ENCODE data around the gene COL1A2. TPM values are rescaled to one million over a fixed set of nuclear protein-coding genes. Genes with fewer than 3 reads are reported as not detected.

Gene COL1A2
- polyA plus RNA-seq, 3 donors from 2014 or later: not detected

- H3K4me1 Mint-ChIP-seq: no peaks in the 10 kb centered on the region
- H3K4me3 Mint-ChIP-seq: no peak overlapping the region
- H3K9me3 Mint-ChIP-seq: no peaks in the 10 kb centered on the region
- H3K27me3 Mint-ChIP-seq (ENCODE audit: low read depth in 3 of 3): peaks cover 0 to 2% (median 0%) of the 10 kb centered on the region in 3 donors
- no peak overlapping the region for H3K27ac Mint-ChIP-seq
- no peak for DNase-seq
- no peaks in the 10 kb centered on the region for H3K36me3 Mint-ChIP-seq
Observed at GRCh38 chr7:94406696-94407095, 12.0 kb downstream of the COL1A2 start.

- H3K27me3 Mint-ChIP-seq (ENCODE audit: low read depth in 3 of 3): peaks cover 0 to 10% (median 0%) of the 10 kb centered on the region in 3 donors
- H3K36me3 Mint-ChIP-seq: no peaks in the 10 kb centered on the region
- H3K4me1 Mint-ChIP-seq: no peaks in the 10 kb centered on the region
- H3K27ac Mint-ChIP-seq: no peak overlapping the region
- DNase-seq: no peak
- H3K4me3 Mint-ChIP-seq: no peak overlapping the region
- no peaks in the 10 kb centered on the region for H3K9me3 Mint-ChIP-seq
Observed at GRCh38 chr7:94409200-94409948, 14.7 kb downstream of the COL1A2 start.

- no peaks in the 10 kb centered on the region for H3K9me3 Mint-ChIP-seq
- no peaks in the 10 kb centered on the region for H3K36me3 Mint-ChIP-seq
- DNase-seq: no peak
- H3K27ac Mint-ChIP-seq: no peak overlapping the region
- peaks cover 0 to 10% (median 0%) of the 10 kb centered on the region in 3 donors for H3K27me3 Mint-ChIP-seq (ENCODE audit: low read depth in 3 of 3)
- H3K4me3 Mint-ChIP-seq: no peak overlapping the region
- no peaks in the 10 kb centered on the region for H3K4me1 Mint-ChIP-seq
Observed at GRCh38 chr7:94410413-94411187, 15.9 kb downstream of the COL1A2 start.

GRCh38 chr7:94411188-94411466, 16.4 kb downstream of the COL1A2 start:
- Mint-ChIP-seq H3K4me1 (no peaks in the 10 kb centered on the region), H3K4me3 (no peak overlapping the region), H3K36me3 (no peaks in the 10 kb centered on the region), H3K27ac (no peak overlapping the region), H3K27me3 (ENCODE audit: low read depth in 3 of 3) (peaks cover 0 to 10% (median under 1%) of the 10 kb centered on the region in 3 donors), H3K9me3 (no peaks in the 10 kb centered on the region)
- DNase-seq: no peak

- Mint-ChIP-seq H3K4me1 (no peaks in the 10 kb centered on the region), H3K27me3 (ENCODE audit: low read depth in 3 of 3) (peaks cover 0 to 10% (median 2%) of the 10 kb centered on the region in 3 donors), H3K9me3 (no peaks in the 10 kb centered on the region), H3K27ac (no peak overlapping the region), H3K36me3 (no peaks in the 10 kb centered on the region), H3K4me3 (no peak overlapping the region)
- no peak for DNase-seq
Observed at GRCh38 chr7:94412762-94413322, 18.1 kb downstream of the COL1A2 start.

GRCh38 chr7:94414481-94414880, 19.8 kb downstream of the COL1A2 start:
- Mint-ChIP-seq H3K27me3 (ENCODE audit: low read depth in 3 of 3) (peaks cover 0 to 10% (median 4%) of the 10 kb centered on the region in 3 donors), H3K36me3 (no peaks in the 10 kb centered on the region), H3K9me3 (no peaks in the 10 kb centered on the region), H3K27ac (no peak overlapping the region), H3K4me3 (no peak overlapping the region), H3K4me1 (no peaks in the 10 kb centered on the region)
- DNase-seq: no peak

- DNase-seq: no peak
- H3K36me3 Mint-ChIP-seq: no peaks in the 10 kb centered on the region
- no peaks in the 10 kb centered on the region for H3K4me1 Mint-ChIP-seq
- H3K27me3 Mint-ChIP-seq (ENCODE audit: low read depth in 3 of 3): peaks cover 0 to 10% (median 4%) of the 10 kb centered on the region in 3 donors
- no peak overlapping the region for H3K27ac Mint-ChIP-seq
- no peak overlapping the region for H3K4me3 Mint-ChIP-seq
- no peaks in the 10 kb centered on the region for H3K9me3 Mint-ChIP-seq
Observed at GRCh38 chr7:94414980-94415379, 20.3 kb downstream of the COL1A2 start.

GRCh38 chr7:94417306-94417705, 22.6 kb downstream of the COL1A2 start:
- Mint-ChIP-seq H3K36me3 (no peaks in the 10 kb centered on the region), H3K9me3 (no peaks in the 10 kb centered on the region), H3K4me3 (no peak overlapping the region), H3K4me1 (no peaks in the 10 kb centered on the region), H3K27me3 (ENCODE audit: low read depth in 3 of 3) (peaks cover 0 to 9% (median 4%) of the 10 kb centered on the region in 3 donors), H3K27ac (no peak overlapping the region)
- DNase-seq: no peak

GRCh38 chr7:94417901-94418300, 23.2 kb downstream of the COL1A2 start:
- DNase-seq: no peak
- Mint-ChIP-seq H3K27me3 (ENCODE audit: low read depth in 3 of 3) (peaks cover 0 to 6% (median 4%) of the 10 kb centered on the region in 3 donors), H3K27ac (no peak overlapping the region), H3K4me3 (no peak overlapping the region), H3K4me1 (no peaks in the 10 kb centered on the region), H3K9me3 (no peaks in the 10 kb centered on the region), H3K36me3 (no peaks in the 10 kb centered on the region)

- H3K27ac Mint-ChIP-seq: no peak overlapping the region
- no peaks in the 10 kb centered on the region for H3K9me3 Mint-ChIP-seq
- H3K4me1 Mint-ChIP-seq: no peaks in the 10 kb centered on the region
- DNase-seq: no peak
- no peaks in the 10 kb centered on the region for H3K36me3 Mint-ChIP-seq
- H3K27me3 Mint-ChIP-seq (ENCODE audit: low read depth in 3 of 3): peaks cover 0 to 4% (median 3%) of the 10 kb centered on the region in 3 donors
- H3K4me3 Mint-ChIP-seq: no peak overlapping the region
Observed at GRCh38 chr7:94418851-94419250, 24.2 kb downstream of the COL1A2 start.

GRCh38 chr7:94420328-94420727, 25.6 kb downstream of the COL1A2 start:
- no peak overlapping the region for H3K4me3 Mint-ChIP-seq
- H3K36me3 Mint-ChIP-seq: no peaks in the 10 kb centered on the region
- peaks cover 0 to 4% (median 3%) of the 10 kb centered on the region in 3 donors for H3K27me3 Mint-ChIP-seq (ENCODE audit: low read depth in 3 of 3)

GRCh38 chr7:94421681-94422080, 27.0 kb downstream of the COL1A2 start:
- H3K9me3 Mint-ChIP-seq: no peaks in the 10 kb centered on the region
- no peaks in the 10 kb centered on the region for H3K4me1 Mint-ChIP-seq
- no peak overlapping the region for H3K27ac Mint-ChIP-seq
- H3K27me3 Mint-ChIP-seq (ENCODE audit: low read depth in 3 of 3): peaks cover 0 to 3% (median 2%) of the 10 kb centered on the region in 3 donors
- H3K36me3 Mint-ChIP-seq: no peaks in the 10 kb centered on the region
- H3K4me3 Mint-ChIP-seq: no peak overlapping the region
- no peak for DNase-seq

More at GRCh38 chr7:94420328-94420727, 25.6 kb downstream of the COL1A2 start:
- Mint-ChIP-seq H3K9me3 (no peaks in the 10 kb centered on the region), H3K27ac (no peak overlapping the region), H3K4me1 (no peaks in the 10 kb centered on the region)
- DNase-seq: no peak

- no peak for DNase-seq
- Mint-ChIP-seq H3K36me3 (no peaks in the 10 kb centered on the region), H3K9me3 (no peaks in the 10 kb centered on the region), H3K27me3 (ENCODE audit: low read depth in 3 of 3) (peaks cover 0 to 3% (median 2%) of the 10 kb centered on the region in 3 donors), H3K4me1 (no peaks in the 10 kb centered on the region), H3K4me3 (no peak overlapping the region), H3K27ac (no peak overlapping the region)
Observed at GRCh38 chr7:94422136-94422535, 27.4 kb downstream of the COL1A2 start.

GRCh38 chr7:94422827-94423460, 28.2 kb downstream of the COL1A2 start:
- Mint-ChIP-seq H3K4me3 (no peak overlapping the region), H3K27me3 (ENCODE audit: low read depth in 3 of 3) (peaks cover 0 to 3% (median 2%) of the 10 kb centered on the region in 3 donors), H3K9me3 (no peaks in the 10 kb centered on the region), H3K36me3 (no peaks in the 10 kb centered on the region), H3K4me1 (no peaks in the 10 kb centered on the region), H3K27ac (no peak overlapping the region)
- DNase-seq: no peak

Data from immature natural killer cell (primary cell).